Neural crest cell (in vitro differentiated cells): ENCODE measurements around the gene PITX2. TPM values are rescaled to one million over a fixed set of nuclear protein-coding genes. Genes with fewer than 3 reads are reported as not detected.

ENCODE experiments used
- DNase-seq: peaks from one replicate; pipeline ENCODE4 v3.0.0; 2021; ENCODE audit warnings: low read depth, mixed read lengths, low spot score
- H3K27ac Mint-ChIP-seq: one replicate; pipeline ENCODE4 v1.8.0; 2021; ENCODE audit warnings: mild to moderate bottlenecking, mixed read lengths; ENCODE audit not compliant: unreplicated experiment
- H3K27me3 Mint-ChIP-seq: 2 replicates; pipeline ENCODE4 v1.8.0; 2021; ENCODE audit warnings: low read depth, mild to moderate bottlenecking, mixed read lengths
- H3K36me3 Mint-ChIP-seq: 2 replicates; pipeline ENCODE4 v1.8.0; 2021; ENCODE audit warnings: low read depth, mild to moderate bottlenecking, mixed read lengths
- H3K4me1 Mint-ChIP-seq: 2 replicates; pipeline ENCODE4 v1.8.0; 2021; ENCODE audit warnings: mixed read lengths
- H3K4me3 Mint-ChIP-seq: one replicate; pipeline ENCODE4 v1.8.0; 2021; ENCODE audit warnings: mild to moderate bottlenecking, mixed read lengths
- H3K9me3 Mint-ChIP-seq: 2 replicates; pipeline ENCODE4 v1.8.0; 2021; ENCODE audit warnings: mixed read lengths
- total RNA-seq: library from RNA; stranded (reverse); gene quantifications from 2 replicates; pipeline ENCODE4 v1.2.1, GENCODE V29; 2021
- TF ChIP-seq, protein P1 (sequence below): fragments of 200-600 bp; sonication (generic); conservative IDR thresholded peaks from 2 replicates; pipeline ENCODE4 v1.5.0; 2021; ENCODE audit warnings: antibody characterized with exemption, mild to moderate bottlenecking

The PITX2 gene
- total RNA-seq, 1 donor from 2014 or later, result 0.58 TPM

GRCh38 chr4:110605077-110605476 is 17.8 kb downstream of the PITX2 start:
- H3K4me1 Mint-ChIP-seq, result peaks cover 12% of the 10 kb centered on the region
- H3K9me3 Mint-ChIP-seq, result no peaks in the 10 kb centered on the region
- no peak for DNase-seq
- no peaks in the 10 kb centered on the region for H3K36me3 Mint-ChIP-seq
- peaks cover 50% of the 10 kb centered on the region for H3K27me3 Mint-ChIP-seq
- H3K4me3 Mint-ChIP-seq, result no peak overlapping the region
- TF ChIP-seq, protein P1, sequence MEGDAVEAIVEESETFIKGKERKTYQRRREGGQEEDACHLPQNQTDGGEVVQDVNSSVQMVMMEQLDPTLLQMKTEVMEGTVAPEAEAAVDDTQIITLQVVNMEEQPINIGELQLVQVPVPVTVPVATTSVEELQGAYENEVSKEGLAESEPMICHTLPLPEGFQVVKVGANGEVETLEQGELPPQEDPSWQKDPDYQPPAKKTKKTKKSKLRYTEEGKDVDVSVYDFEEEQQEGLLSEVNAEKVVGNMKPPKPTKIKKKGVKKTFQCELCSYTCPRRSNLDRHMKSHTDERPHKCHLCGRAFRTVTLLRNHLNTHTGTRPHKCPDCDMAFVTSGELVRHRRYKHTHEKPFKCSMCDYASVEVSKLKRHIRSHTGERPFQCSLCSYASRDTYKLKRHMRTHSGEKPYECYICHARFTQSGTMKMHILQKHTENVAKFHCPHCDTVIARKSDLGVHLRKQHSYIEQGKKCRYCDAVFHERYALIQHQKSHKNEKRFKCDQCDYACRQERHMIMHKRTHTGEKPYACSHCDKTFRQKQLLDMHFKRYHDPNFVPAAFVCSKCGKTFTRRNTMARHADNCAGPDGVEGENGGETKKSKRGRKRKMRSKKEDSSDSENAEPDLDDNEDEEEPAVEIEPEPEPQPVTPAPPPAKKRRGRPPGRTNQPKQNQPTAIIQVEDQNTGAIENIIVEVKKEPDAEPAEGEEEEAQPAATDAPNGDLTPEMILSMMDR, result no peak
- H3K27ac Mint-ChIP-seq, result no peak overlapping the region

DNA sequence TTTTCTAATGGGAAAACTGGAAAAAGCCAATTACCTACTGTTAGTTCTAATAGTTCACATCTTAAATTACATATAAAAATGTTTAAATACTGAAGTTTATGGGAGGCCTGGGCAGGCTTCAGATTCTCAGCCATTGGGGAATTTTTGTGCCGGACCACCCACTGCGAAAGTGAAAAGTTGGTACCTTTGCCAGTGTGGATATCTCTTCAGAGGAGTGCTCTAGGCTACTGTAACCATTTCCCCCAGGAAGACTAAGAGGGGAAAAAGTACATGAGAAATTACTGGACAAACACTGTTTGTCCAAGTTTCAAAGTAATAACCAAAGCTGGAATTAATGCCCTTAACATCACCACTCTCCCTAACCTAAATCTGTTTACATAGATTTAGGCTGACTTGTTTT is 20.8 kb downstream of the PITX2 start:
- Mint-ChIP-seq H3K9me3 (peaks cover 8% of the 10 kb centered on the region), H3K27ac (no peak overlapping the region), H3K36me3 (no peaks in the 10 kb centered on the region), H3K27me3 (peaks cover 40% of the 10 kb centered on the region), H3K4me1 (no peaks in the 10 kb centered on the region), H3K4me3 (no peak overlapping the region)
- DNase-seq, result no peak
- TF ChIP-seq, protein P1, result no peak

DNA sequence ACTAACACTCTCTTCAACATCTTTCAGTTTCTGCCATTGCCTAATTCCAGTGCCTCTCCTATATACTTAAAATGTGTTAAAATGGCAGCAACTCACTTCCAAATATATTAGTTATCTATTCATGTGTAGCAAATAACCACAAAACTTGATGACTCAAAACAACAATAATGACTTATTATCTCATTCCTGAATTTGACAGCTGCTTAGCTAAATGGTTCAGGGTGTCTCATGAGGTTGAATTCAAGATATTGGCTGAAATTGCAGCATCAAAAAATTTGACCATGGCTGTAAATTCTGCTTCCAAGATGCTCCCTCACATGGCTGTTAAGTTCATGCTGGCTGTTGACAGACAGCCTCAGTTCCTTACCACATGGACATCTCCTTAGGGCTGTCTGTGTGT is 25.3 kb downstream of the PITX2 start:
- no peaks in the 10 kb centered on the region for H3K36me3 Mint-ChIP-seq
- H3K4me3 Mint-ChIP-seq, result no peak overlapping the region

GRCh38 chr4:110596431-110596830 is 26.4 kb downstream of the PITX2 start:
- Mint-ChIP-seq H3K36me3 (no peaks in the 10 kb centered on the region), H3K9me3 (peaks cover 21% of the 10 kb centered on the region), H3K27ac (no peak overlapping the region), H3K27me3 (peaks cover 20% of the 10 kb centered on the region), H3K4me1 (no peaks in the 10 kb centered on the region), H3K4me3 (no peak overlapping the region)
- TF ChIP-seq, protein P1, result no peak
- no peak for DNase-seq

More for the DNA sequence above, 25.3 kb downstream of the PITX2 start:
- Mint-ChIP-seq H3K4me1 (no peaks in the 10 kb centered on the region), H3K27me3 (peaks cover 23% of the 10 kb centered on the region), H3K27ac (no peak overlapping the region), H3K9me3 (peaks cover 21% of the 10 kb centered on the region)
- no peak for DNase-seq
- TF ChIP-seq, protein P1, result no peak

GRCh38 chr4:110595583-110595982 is 27.3 kb downstream of the PITX2 start:
- Mint-ChIP-seq H3K4me3 (no peak overlapping the region), H3K9me3 (peaks cover 21% of the 10 kb centered on the region), H3K4me1 (no peaks in the 10 kb centered on the region), H3K36me3 (no peaks in the 10 kb centered on the region), H3K27me3 (peaks cover 18% of the 10 kb centered on the region), H3K27ac (no peak overlapping the region)
- TF ChIP-seq, protein P1, result no peak
- DNase-seq, result no peak

GRCh38 chr4:110589297-110589696 is 33.6 kb downstream of the PITX2 start:
- TF ChIP-seq, protein P1, result peak; percentile 49
- peaks cover 4% of the 10 kb centered on the region for H3K4me1 Mint-ChIP-seq
- H3K36me3 Mint-ChIP-seq, result no peaks in the 10 kb centered on the region
- peaks cover 3% of the 10 kb centered on the region for H3K27me3 Mint-ChIP-seq
- DNase-seq, result no peak
- H3K27ac Mint-ChIP-seq, result no peak overlapping the region
- H3K9me3 Mint-ChIP-seq, result no peaks in the 10 kb centered on the region
- no peak overlapping the region for H3K4me3 Mint-ChIP-seq
